Fibroblast of skin of right quadriceps (primary cell): ENCODE results near the gene MOGAT1.
"Not testable (repeated sequence)": the region's sequence is repeated elsewhere in the genome, so short reads cannot be mapped to it uniquely, and the experiment has no call there.

ENCODE experiments used
- DNase-seq: peaks from one replicate; pipeline ENCODE4 v3.0.0-alpha.2; 2013

MOGAT1 gene

GRCh38 chr2:222670191-222671038 lies 1.0 kb upstream of the MOGAT1 start:
- no peak for DNase-seq

GRCh38 chr2:222672068-222672401 lies 577 bp downstream of the MOGAT1 start:
- DNase-seq, result no peak

GRCh38 chr2:222673273-222673672 lies 1.8 kb downstream of the MOGAT1 start:
- DNase-seq, result no peak

- no peak for DNase-seq
Measured at GRCh38 chr2:222673883-222674282, 2.4 kb downstream of the MOGAT1 start.

- DNase-seq, result no peak
Measured at GRCh38 chr2:222677981-222678380, 6.5 kb downstream of the MOGAT1 start.

- no peak for DNase-seq
Measured at GRCh38 chr2:222683805-222684204, 12.3 kb downstream of the MOGAT1 start.

- no peak for DNase-seq
Measured at GRCh38 chr2:222686086-222686750, 14.8 kb downstream of the MOGAT1 start.

- peak; percentile 9 for DNase-seq
Measured at GRCh38 chr2:222688917-222689316, 17.5 kb downstream of the MOGAT1 start.

- DNase-seq, result no peak
Measured at GRCh38 chr2:222689322-222689721, 17.9 kb downstream of the MOGAT1 start.

- DNase-seq, result peak; percentile 74
Measured at GRCh38 chr2:222690564-222691200, 19.2 kb downstream of the MOGAT1 start.

GRCh38 chr2:222693413-222693812 lies 22.0 kb downstream of the MOGAT1 start:
- DNase-seq, result not testable (repeated sequence)

- DNase-seq, result peak; percentile 7
Measured at GRCh38 chr2:222693837-222694236, 22.4 kb downstream of the MOGAT1 start.

- no peak for DNase-seq
Measured at GRCh38 chr2:222698276-222698675, 26.8 kb downstream of the MOGAT1 start.

- no peak for DNase-seq
Measured at GRCh38 chr2:222701233-222701632, 29.8 kb downstream of the MOGAT1 start.

GRCh38 chr2:222701721-222702131 lies 30.3 kb downstream of the MOGAT1 start:
- DNase-seq, result no peak

- DNase-seq, result no peak
Measured at GRCh38 chr2:222703091-222703490, 31.6 kb downstream of the MOGAT1 start.

GRCh38 chr2:222703886-222704285 lies 32.4 kb downstream of the MOGAT1 start:
- DNase-seq, result no peak

- DNase-seq, result peak; percentile 34
Measured at GRCh38 chr2:222706616-222707015, 35.2 kb downstream of the MOGAT1 start.

- DNase-seq, result no peak
Measured at GRCh38 chr2:222707102-222707688, 35.7 kb downstream of the MOGAT1 start.

GRCh38 chr2:222707689-222708273 lies 36.3 kb downstream of the MOGAT1 start:
- DNase-seq, result peak; percentile 86

GRCh38 chr2:222708274-222708710 lies 36.8 kb downstream of the MOGAT1 start:
- DNase-seq, result peak; percentile 73

GRCh38 chr2:222709191-222709891 lies 37.9 kb downstream of the MOGAT1 start:
- DNase-seq, result peak; percentile 98
